GM06990 (cell line): ENCODE measurements around the gene ATP1A4.

Experiments used
- DNase-seq: peaks from one replicate; pipeline ENCODE4 v3.0.0-alpha.2; 2011; ENCODE audit not compliant: insufficient read length; ENCODE audit errors: extremely low read depth
- H3K27me3 ChIP-seq: replicated peaks from 2 replicates; pipeline ENCODE4 v1.6.0; 2011; ENCODE audit warnings: low read length; ENCODE audit not compliant: control insufficient read depth, insufficient read depth
- H3K36me3 ChIP-seq: 2 replicates; pipeline ENCODE4 v1.5.1; 2011; ENCODE audit warnings: low read length; ENCODE audit not compliant: control insufficient read depth, insufficient read depth
- H3K4me3 ChIP-seq: replicated peaks from 2 replicates; pipeline ENCODE4 v1.5.1; 2011; ENCODE audit warnings: low read depth, mild to moderate bottlenecking, control low read depth, low read length
- TF ChIP-seq, protein P1 (sequence below): IDR thresholded peaks from 2 replicates; pipeline ENCODE4 v1.5.1; 2011; ENCODE audit warnings: low read length, control low read depth, mild to moderate bottlenecking, inconsistent platforms; ENCODE audit not compliant: insufficient read depth, poor library complexity, severe bottlenecking

The ATP1A4 gene

DNA sequence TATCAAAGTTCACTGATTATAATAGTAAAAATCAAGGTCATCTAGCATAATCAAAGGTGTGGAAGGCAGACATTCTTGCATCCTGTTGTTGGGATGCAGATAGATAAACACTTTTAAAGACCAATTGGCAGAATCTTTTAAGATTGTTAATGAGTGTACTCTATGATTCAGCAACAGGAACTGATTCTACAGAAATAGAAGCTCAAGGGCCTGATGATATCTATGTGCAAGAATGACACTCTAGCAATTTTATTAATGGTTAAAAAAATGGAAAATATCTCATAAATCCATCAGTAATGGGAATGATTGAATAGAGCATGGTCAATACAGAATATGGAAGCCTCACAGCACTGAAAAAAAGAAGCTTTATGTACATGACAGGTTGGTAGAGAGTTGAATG, 2.2 kb upstream of the ATP1A4 start:
- TF ChIP-seq, protein P1, sequence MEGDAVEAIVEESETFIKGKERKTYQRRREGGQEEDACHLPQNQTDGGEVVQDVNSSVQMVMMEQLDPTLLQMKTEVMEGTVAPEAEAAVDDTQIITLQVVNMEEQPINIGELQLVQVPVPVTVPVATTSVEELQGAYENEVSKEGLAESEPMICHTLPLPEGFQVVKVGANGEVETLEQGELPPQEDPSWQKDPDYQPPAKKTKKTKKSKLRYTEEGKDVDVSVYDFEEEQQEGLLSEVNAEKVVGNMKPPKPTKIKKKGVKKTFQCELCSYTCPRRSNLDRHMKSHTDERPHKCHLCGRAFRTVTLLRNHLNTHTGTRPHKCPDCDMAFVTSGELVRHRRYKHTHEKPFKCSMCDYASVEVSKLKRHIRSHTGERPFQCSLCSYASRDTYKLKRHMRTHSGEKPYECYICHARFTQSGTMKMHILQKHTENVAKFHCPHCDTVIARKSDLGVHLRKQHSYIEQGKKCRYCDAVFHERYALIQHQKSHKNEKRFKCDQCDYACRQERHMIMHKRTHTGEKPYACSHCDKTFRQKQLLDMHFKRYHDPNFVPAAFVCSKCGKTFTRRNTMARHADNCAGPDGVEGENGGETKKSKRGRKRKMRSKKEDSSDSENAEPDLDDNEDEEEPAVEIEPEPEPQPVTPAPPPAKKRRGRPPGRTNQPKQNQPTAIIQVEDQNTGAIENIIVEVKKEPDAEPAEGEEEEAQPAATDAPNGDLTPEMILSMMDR: no peak
- no peaks in the 10 kb centered on the region for H3K27me3 ChIP-seq
- no peak overlapping the region for H3K4me3 ChIP-seq
- no peak for DNase-seq
- H3K36me3 ChIP-seq: no peaks in the 10 kb centered on the region

- no peak for DNase-seq
- H3K4me3 ChIP-seq: no peak overlapping the region
- TF ChIP-seq, protein P1: no peak
- H3K36me3 ChIP-seq: no peaks in the 10 kb centered on the region
- no peaks in the 10 kb centered on the region for H3K27me3 ChIP-seq
Observed at GRCh38 chr1:160149716-160150115, 1.7 kb upstream of the ATP1A4 start.

DNA sequence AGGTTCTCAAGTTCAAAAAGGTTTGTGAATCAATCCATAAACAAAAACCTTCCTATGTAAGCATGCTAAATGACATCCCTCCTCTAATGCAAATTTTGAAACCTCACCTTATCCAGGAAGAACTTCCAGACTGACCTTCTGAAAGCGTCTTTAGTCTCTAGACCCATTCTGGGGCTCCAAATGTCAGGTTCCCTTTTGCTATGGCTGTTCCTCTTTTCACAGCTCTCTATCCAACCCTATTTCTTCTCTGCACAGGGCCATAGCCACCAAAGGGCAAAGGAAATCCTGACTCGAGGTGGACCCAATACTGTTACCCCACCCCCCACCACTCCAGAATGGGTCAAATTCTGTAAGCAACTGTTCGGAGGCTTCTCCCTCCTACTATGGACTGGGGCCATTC, 3.4 kb downstream of the ATP1A4 start:
- Histone ChIP-seq H3K27me3 (no peaks in the 10 kb centered on the region), H3K36me3 (no peaks in the 10 kb centered on the region), H3K4me3 (no peak overlapping the region)
- no peak for DNase-seq
- TF ChIP-seq, protein P1: no peak

GRCh38 chr1:160156361-160156760, 5.0 kb downstream of the ATP1A4 start:
- TF ChIP-seq, protein P1: no peak
- Histone ChIP-seq H3K27me3 (no peaks in the 10 kb centered on the region), H3K4me3 (no peak overlapping the region), H3K36me3 (no peaks in the 10 kb centered on the region)
- no peak for DNase-seq

DNA sequence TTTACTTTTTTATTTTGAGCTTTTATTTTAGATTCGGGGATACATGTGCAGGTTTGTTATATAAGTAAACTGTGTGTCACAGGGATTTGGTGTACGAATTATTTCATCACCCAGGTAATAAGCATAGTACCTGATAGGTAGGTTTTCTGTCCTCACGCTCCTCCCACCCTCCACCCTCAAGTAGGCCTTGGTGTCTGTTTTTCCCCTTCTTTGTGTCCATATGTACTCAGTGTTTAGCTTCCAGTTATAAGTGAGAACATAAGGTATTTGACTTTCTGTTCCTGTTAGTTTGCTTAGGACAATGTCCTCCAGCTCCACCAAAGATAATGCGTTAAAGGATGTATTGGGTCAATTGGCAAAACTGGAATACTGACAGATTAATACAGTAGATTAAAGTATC, 5.8 kb downstream of the ATP1A4 start:
- Histone ChIP-seq H3K36me3 (no peaks in the 10 kb centered on the region), H3K4me3 (no peak overlapping the region), H3K27me3 (no peaks in the 10 kb centered on the region)
- TF ChIP-seq, protein P1: no peak
- DNase-seq: no peak

GRCh38 chr1:160158031-160158430, 6.6 kb downstream of the ATP1A4 start:
- Histone ChIP-seq H3K36me3 (no peaks in the 10 kb centered on the region), H3K4me3 (no peak overlapping the region), H3K27me3 (no peaks in the 10 kb centered on the region)
- DNase-seq: no peak
- TF ChIP-seq, protein P1: no peak
